Measurements from ENCODE around the gene PIWIL4.
"Not testable (repeated sequence)": the region's sequence is repeated elsewhere in the genome, so short reads cannot be mapped to it uniquely, and the experiment has no call there.

The PIWIL4 gene

DNA sequence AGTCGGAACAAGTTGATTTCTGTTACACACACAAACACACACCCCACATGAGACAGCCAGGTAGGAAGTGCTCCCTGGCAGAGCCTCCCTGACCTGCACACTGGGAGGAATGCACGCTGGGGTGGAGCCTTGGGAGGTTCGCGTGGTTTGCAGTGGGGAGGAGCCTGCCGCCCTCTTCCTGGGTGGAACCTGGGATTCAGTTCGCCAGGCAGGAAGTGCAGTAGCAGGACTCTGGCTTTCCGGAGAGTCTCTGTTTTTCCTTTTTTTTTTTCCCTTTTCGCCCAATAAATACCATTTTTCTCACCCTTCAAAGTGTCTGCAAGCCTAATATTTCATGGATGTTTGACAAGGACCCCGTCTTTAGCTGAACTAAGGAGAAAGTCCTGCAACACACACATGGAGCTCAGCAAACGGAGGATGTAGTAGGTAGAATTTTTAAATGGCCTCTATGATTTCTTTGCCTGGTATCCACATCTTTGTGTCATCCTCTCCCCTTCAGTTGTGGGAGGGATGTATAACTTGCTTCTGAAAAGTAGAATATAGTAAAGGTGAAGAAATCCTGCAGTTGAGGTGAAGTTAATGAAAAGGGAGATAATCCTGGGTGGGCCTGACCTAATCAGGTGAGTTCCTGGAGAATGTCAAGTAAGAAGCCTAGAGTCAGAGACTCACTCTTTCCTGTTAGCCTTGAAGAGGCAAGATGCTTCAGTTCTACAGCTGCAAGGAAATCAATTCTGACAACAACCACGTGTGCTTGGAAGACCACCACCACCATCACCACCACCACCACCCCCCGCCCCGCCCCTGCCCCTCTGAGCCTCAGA, 72.9 kb downstream of the PIWIL4 start:
- no peak for DNase-seq

DNA sequence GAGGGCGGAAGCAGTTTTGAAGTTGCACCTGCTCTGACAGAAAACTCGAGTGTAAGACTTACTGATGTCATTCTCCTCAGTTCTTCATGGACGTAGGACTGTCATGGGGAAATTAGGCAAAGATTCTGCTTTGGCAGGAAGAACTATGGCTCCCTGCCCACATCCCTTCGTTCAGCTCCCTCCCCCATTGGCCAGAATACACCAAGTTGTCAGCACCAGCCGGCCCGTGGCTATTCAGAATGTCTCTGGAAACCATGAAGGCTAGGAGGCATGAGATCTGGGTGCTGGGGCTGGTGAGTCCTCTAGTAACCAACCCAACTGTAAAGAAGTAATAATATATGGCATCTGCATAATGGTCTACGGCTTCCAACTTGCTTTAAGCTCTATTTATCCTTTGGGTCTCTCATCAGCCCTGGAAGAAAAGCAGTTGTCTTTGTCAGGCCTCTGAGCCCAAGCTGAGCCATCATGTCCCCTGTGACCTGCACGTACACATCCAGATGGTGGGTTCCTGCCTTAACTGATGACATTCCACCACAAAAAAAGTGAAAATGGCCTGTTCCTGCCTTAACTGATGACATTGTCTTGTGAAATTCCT, 74.1 kb downstream of the PIWIL4 start:
- no peak for DNase-seq

GRCh38 chr11:94643186-94643585, 76.0 kb downstream of the PIWIL4 start:
- not testable (repeated sequence) for DNase-seq

DNA sequence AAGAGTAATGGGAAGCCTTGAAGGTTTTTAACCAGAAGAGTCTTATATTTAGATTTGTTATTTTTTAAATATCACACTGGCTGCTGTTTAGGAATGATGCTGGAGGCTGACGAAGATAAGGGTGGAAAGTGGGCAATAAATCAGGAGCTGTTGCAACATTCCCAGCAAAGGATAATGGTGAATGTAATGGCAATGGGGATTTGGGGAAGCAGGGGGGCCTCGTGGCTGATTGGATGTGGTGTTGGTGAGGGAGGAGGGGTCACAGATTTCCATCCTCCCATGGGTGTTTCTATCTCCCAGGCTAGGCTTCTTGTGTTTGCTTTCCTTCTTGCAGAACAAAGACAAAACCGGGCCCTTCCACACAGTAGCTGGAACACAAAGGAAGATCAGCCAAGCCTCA, 80.8 kb downstream of the PIWIL4 start:
- DNase-seq, result no peak

- no peak for DNase-seq
Measured at GRCh38 chr11:94648789-94649188, 81.6 kb downstream of the PIWIL4 start.

- DNase-seq, result no peak
Measured at GRCh38 chr11:94649254-94649653, 82.1 kb downstream of the PIWIL4 start.

DNA sequence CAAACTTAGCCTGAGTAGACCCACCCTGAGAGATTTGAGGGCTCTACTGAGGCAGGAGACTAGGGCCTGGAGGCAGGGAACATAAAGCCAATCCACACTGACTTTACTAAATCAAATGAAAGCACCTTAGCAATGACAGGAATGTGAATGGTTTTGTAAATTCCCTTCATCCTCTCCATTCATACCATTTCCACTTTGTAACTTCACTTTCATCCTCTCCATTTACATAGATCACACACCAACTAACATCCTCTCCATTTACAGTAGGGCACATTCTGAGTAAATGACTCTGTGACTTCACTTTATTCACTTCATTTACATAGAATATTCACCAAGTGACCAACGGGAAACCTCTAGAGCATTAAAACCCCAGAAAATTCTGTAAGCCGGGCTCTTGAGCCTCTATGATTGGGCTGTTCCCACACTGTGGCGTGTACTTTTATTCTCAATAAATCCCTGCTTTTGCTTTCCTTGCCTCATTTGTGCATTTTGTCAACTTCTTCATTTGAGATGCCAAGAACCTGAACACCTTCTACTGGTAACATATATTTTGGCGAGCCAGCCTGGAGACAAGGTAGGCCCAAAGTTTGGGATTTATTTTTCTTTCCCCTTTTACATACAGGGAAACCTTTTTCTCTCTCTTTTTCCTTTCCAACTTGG, 82.9 kb downstream of the PIWIL4 start:
- no peak for DNase-seq

- DNase-seq, result no peak
Measured at GRCh38 chr11:94650756-94651155, 83.6 kb downstream of the PIWIL4 start.

DNA sequence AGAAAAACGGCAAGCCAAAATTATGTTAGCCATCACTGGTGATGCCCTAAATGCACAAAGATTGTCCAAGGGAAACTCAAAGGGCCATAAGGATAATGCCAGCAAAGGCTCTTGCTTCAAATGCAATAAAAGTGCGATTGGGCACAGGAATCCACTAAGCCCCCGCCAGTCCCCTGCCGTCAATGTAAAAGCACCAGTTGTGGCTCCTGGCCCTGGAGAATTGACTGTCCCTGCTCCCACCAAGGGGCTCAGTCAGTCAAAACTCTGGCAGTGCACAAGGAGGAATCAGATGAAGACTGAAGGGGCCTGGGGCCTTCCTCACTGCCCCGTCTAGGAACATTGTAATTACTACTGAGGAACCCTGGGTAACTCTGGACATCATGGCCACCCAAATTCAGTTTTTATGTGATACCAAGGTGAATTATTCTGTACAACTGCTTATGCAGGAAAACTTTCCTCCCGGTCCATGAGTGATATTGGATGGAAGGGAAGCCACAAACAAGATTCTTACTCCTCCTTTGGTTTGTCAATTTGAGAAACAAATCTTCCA, 85.6 kb downstream of the PIWIL4 start:
- DNase-seq, result no peak

DNA sequence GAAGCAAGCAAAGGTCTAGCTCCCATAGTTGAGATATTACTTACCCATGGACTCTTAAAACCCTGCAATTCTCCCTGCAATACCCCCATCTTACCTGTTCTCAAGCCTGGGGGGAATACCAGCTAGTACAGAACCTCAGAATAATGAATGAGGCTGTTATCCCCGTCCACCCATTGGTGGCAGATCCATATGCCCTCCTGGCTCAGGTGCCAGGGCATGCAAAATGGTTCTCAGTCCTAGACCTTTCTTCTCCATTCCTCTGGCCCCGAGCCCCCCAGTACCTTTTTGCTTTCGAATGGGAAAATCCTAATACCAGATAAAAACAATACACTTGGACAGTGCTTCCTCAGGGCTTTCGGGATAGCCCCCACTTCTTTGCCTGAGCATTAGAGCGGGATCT, 86.4 kb downstream of the PIWIL4 start:
- DNase-seq, result no peak

GRCh38 chr11:94654201-94654600, 87.0 kb downstream of the PIWIL4 start:
- no peak for DNase-seq

DNA sequence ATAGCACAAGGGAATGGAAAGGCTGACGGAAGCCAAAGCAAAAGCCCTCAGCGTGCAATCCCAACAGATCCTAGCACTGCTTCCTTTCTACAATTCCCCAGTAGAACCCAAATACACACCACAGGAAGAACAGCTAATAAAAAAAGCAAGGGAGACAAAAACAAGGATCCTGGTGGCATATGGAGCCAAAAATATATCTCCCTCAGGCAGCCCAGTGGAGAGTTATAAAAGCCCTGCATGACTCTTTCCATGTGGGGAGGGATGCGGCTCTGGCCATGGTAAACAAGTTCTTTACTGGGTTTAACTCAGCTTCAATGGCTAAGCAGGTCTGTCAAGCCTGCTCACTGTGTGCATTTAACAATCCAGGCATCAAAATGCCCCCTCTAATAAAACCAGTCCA, 88.1 kb downstream of the PIWIL4 start:
- DNase-seq, result no peak

DNA sequence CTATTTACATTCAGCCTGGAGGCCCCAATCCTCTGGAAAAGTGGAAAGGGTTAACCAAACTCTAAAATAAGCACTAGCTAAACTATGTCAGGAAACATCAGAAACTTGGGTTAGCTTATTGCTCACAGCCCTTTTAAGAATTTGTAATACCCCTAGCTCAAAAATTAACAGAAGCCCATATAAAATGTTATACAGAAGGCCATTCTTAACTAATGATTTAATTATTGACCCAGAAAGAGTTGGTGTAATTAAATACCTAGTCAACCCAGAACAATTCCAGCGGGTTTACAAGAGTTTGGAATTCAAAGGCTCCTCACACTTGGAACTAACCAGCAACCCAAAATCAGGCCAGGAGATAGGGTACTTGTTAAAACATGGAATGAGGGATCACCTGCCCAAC, 88.8 kb downstream of the PIWIL4 start:
- DNase-seq, result no peak

DNA sequence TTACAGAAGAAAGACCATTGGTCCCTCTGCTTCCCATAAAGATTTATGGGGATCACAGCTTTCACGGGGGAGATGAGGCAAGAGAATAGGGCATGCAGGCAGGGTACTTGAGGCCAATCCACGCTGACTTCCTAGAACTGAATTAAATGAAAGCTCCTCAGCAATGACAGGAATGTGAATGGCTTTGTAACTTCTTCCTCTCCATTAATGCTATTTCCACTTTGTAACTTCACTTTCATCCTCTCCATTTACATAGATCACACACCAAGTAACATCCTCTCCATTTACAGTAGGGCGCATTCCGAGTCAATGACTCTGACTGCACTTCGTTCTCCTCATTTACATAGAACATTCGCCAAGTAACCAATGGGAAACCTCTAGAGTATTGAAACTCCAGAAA, 89.8 kb downstream of the PIWIL4 start:
- DNase-seq, result no peak

GRCh38 chr11:94657629-94658028, 90.5 kb downstream of the PIWIL4 start:
- DNase-seq, result no peak

GRCh38 chr11:94658386-94658785, 91.2 kb downstream of the PIWIL4 start:
- DNase-seq, result no peak

DNA sequence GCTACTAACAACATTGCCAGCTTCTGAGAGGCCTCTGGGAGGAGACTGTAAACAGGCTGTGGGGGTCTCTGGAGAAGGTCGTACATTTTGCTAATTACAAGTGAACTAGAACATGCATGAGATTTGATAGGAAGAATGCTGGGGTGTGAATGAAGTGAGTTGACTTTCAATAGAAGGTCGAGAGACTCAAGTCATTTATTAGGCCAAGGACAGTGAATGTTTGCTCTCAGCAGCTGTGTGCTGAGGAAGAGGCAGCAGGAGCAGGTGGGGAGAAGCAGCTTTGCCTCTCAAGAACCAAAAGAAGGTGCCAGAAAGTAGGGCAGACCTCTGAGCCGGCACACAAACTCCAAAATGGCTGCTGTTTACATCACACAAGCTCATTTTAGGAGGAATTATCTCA, 91.7 kb downstream of the PIWIL4 start:
- DNase-seq, result no peak

GRCh38 chr11:94661444-94661843, 94.3 kb downstream of the PIWIL4 start:
- DNase-seq, result no peak

DNA sequence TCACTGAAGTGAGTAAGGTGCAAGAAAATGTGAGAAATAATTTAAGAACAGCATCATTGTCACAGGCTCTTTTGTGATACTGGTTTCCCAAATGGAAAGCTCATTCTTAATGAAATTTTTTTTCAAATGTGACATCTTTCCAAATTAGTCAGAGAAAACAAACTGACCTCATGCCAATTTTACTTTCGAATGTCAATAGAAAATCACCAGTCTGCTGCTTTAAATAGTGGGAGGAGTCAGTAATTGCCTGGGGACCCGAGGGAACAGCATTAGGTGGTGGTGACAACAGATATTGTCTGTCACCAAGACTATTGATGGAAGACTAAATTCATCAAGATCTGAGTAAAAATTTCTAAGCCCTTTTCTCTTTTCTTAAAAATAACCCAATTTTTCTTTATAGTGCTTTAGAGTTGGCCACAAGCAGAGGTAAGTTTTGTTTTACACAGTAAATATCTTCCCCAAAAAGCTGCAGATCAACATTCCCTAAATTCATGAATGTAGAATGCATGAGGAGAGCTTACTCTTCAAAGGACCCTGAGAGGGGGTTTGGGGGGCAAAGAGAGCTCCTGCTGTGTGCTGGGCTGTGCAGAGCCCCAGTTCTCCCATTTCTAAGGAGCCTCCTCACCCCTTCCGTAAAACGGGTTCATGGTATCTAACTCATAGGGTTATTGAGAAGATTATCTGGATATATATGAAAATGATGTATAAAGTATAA, 95.1 kb downstream of the PIWIL4 start:
- DNase-seq, result no peak

- no peak for DNase-seq
Measured at GRCh38 chr11:94662846-94663390, 95.8 kb downstream of the PIWIL4 start.

GRCh38 chr11:94664346-94664745, 97.2 kb downstream of the PIWIL4 start:
- no peak for DNase-seq

DNA sequence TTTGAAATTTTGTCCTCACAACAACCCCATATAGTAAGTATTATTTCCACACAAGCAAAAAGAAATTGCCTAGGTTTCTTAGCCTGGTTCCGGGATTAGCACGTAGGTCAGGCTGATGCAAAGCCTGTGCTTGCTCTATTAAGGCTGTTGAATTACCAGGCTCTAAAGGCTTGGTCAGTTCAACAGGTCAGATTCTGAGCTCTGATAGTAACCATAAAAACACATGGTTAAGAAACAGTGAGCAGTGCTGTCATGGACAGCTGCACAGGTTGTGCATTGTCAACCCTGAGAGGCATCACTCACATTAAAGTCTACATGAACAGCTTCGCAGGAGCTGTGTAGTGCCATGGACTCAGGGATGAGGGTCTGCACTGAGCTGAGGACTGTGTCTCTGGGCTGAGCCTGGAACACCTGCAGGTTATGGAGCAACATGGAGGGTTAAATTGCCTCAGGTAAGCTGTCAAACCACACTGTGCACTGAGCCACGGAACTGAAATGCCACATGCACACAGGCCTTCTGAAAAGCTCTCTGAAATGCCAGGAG, 98.0 kb downstream of the PIWIL4 start:
- DNase-seq, result no peak
